OCI-LY3 (cell line): ENCODE data around the gene APIP.

Source experiments
- H2AFZ ChIP-seq: fragments of 200-600, 300-600 bp; shearing (Covaris generic); 2 replicates; pipeline ENCODE4 v1.6.0; 2014; ENCODE audit warnings: antibody characterized with exemption, low read depth, low read length
- H3K27ac ChIP-seq: fragments of 200-600, 300-600 bp; sonication (generic); 2 replicates; pipeline ENCODE4 v1.5.1; 2014; ENCODE audit warnings: mild to moderate bottlenecking, low read length, moderate library complexity, mixed read lengths
- H3K27me3 ChIP-seq: fragments of 200-600, 300-600 bp; sonication (generic); 2 replicates; pipeline ENCODE4 v1.6.1; 2014; ENCODE audit warnings: low read depth, low read length, mixed read lengths
- H3K36me3 ChIP-seq: fragments of 200-600, 300-600 bp; sonication (generic); replicated peaks from 2 replicates; pipeline ENCODE3; 2014; ENCODE audit warnings: low read depth, low read length, mixed read lengths
- H3K4me1 ChIP-seq: fragments of 300-600, 200-600 bp; sonication (generic); 2 replicates; pipeline ENCODE4 v1.6.1; 2014; ENCODE audit warnings: low read length, mixed read lengths
- H3K4me2 ChIP-seq: fragments of 200-600, 300-600 bp; sonication (generic); 2 replicates; pipeline ENCODE4 v1.6.1; 2014; ENCODE audit warnings: low read length, mixed read lengths
- H3K4me3 ChIP-seq: fragments of 300-600, 200-600 bp; sonication (generic); 2 replicates; pipeline ENCODE4 v1.5.1; 2014; ENCODE audit warnings: antibody characterized with exemption, mild to moderate bottlenecking, low read length, moderate library complexity
- H3K79me2 ChIP-seq: fragments of 300-600, 200-600 bp; shearing (Covaris generic); 2 replicates; pipeline ENCODE4 v1.6.1; 2014; ENCODE audit warnings: mild to moderate bottlenecking, low read length, mixed read lengths
- H3K9ac ChIP-seq: fragments of 300-600, 200-600 bp; shearing (Covaris generic); 2 replicates; pipeline ENCODE4 v1.6.0; 2014; ENCODE audit warnings: mild to moderate bottlenecking, low read length, moderate library complexity
- H3K9me3 ChIP-seq: fragments of 200-600, 300-600 bp; shearing (Covaris generic); 2 replicates; pipeline ENCODE4 v1.6.1; 2014; ENCODE audit warnings: low read length, mixed read lengths; ENCODE audit not compliant: insufficient read depth
- H4K20me1 ChIP-seq: fragments of 200-600, 300-600 bp; sonication (generic); 2 replicates; pipeline ENCODE4 v1.6.1; 2016; ENCODE audit warnings: low read length, mixed read lengths; ENCODE audit not compliant: insufficient read depth
- EZH2phosphoT487 ChIP-seq: fragments of 200-600 bp; shearing (Covaris generic); IDR thresholded peaks from 2 replicates; pipeline ENCODE4 v1.6.1; 2018; ENCODE audit warnings: antibody characterized with exemption, mixed run types, low read depth
- TF ChIP-seq, protein P1 (sequence below): fragments of 200-600, 300-600 bp; sonication (generic); IDR thresholded peaks from 2 replicates; pipeline ENCODE4 v1.5.1; 2014; ENCODE audit warnings: antibody characterized with exemption, low read length, low read depth

APIP gene

DNA sequence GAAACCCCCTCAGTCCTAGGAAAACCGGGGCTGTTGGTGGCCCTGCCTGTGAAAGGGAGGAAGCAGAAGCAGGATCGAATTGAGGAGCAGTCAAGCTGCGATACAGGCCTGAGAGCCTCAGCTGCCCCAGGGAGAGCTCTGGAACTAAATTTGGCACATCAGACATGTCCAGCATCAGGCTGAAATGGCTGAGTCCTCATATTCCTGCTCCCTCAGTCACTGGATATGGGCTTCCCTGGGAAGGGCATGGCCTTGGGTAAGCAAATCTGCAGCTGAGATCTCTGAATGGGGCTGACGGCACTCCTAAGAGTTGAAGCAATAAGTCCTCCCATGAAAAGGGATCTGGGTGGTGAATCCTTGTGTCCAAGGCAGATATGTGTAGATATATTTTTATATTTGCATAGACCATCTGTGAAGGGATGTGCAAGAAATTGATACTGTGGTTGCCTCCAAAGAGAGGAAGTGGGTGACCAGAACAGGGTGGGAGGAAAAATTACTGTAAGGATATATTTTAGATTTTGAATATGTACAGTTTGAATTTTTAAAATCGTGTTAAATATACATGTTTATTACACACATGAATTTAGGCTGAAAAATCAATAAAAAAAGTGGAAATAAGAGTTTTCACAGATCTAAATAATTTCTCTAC lies 45.5 kb downstream of the APIP start:
- no peaks in the 10 kb centered on the region for H4K20me1 ChIP-seq
- H3K4me3 ChIP-seq: no peak overlapping the region

DNA sequence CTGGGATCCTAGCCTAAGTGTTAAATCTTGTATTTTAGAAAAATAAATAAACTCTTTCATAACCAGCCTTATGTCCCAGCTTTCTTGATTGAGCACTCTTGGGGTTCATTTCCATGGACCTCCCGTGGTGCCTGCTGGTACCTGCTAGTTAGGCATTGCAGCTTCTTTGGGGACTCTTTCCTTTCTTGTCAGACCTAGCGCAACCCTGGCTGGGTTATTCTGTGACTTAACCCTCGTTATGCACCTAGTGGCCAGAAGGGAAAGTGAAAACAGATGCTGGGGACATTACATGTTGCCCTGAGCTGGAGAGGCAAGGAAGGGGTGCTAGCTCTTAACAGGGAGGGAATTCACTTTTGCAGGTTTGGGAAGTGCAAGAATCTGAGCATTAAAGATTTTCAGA lies 46.8 kb downstream of the APIP start:
- H3K9ac ChIP-seq: no peak overlapping the region
- H3K9me3 ChIP-seq: no peaks in the 10 kb centered on the region
- no peaks in the 10 kb centered on the region for H3K36me3 ChIP-seq
- H4K20me1 ChIP-seq: no peaks in the 10 kb centered on the region
- H3K79me2 ChIP-seq: no peaks in the 10 kb centered on the region
- H3K27ac ChIP-seq: no peak overlapping the region
- H3K27me3 ChIP-seq: no peaks in the 10 kb centered on the region
- peaks cover 1% of the 10 kb centered on the region; the same call in 1 of the 2 replicates for H3K4me1 ChIP-seq
- TF ChIP-seq EZH2phosphoT487: no peak
- TF ChIP-seq, protein P1, sequence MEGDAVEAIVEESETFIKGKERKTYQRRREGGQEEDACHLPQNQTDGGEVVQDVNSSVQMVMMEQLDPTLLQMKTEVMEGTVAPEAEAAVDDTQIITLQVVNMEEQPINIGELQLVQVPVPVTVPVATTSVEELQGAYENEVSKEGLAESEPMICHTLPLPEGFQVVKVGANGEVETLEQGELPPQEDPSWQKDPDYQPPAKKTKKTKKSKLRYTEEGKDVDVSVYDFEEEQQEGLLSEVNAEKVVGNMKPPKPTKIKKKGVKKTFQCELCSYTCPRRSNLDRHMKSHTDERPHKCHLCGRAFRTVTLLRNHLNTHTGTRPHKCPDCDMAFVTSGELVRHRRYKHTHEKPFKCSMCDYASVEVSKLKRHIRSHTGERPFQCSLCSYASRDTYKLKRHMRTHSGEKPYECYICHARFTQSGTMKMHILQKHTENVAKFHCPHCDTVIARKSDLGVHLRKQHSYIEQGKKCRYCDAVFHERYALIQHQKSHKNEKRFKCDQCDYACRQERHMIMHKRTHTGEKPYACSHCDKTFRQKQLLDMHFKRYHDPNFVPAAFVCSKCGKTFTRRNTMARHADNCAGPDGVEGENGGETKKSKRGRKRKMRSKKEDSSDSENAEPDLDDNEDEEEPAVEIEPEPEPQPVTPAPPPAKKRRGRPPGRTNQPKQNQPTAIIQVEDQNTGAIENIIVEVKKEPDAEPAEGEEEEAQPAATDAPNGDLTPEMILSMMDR: peak; percentile 18; the same call in 1 of the 2 replicates
- no peak overlapping the region for H3K4me2 ChIP-seq
- H3K4me3 ChIP-seq: no peak overlapping the region
- H2AFZ ChIP-seq: no peak overlapping the region

More for the DNA sequence above, 45.5 kb downstream of the APIP start:
- Histone ChIP-seq H3K9me3 (no peaks in the 10 kb centered on the region), H3K27me3 (no peaks in the 10 kb centered on the region), H3K36me3 (no peaks in the 10 kb centered on the region), H3K4me2 (no peak overlapping the region), H3K27ac (no peak overlapping the region), H3K79me2 (no peaks in the 10 kb centered on the region), H3K4me1 (no peaks in the 10 kb centered on the region), H3K9ac (no peak overlapping the region), H2AFZ (no peak overlapping the region)
- TF ChIP-seq EZH2phosphoT487: no peak
- TF ChIP-seq, protein P1: no peak

DNA sequence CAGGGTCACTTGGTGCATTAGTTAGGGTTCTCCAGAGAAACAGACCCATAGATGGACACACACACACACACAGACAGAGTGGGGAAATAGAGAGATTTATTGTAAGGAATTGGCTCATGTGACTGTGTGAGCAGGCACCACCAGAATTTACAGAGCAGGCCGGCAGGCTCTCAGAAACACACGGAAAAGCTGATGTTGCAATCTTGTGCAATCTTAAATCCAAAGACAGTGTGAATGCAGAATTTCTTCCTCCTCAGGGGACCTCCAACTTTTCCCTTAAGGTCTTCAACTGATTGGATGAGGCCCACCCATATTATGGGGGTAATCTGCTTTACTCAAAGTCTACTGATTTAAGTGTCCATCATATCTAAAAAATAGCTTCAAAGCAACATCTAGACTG lies 49.8 kb downstream of the APIP start:
- H3K27me3 ChIP-seq: no peaks in the 10 kb centered on the region
- H3K4me1 ChIP-seq: peaks cover 5% of the 10 kb centered on the region; the same call in 1 of the 2 replicates
- H3K4me3 ChIP-seq: no peak overlapping the region
- TF ChIP-seq, protein P1: no peak
- TF ChIP-seq EZH2phosphoT487: no peak
- no peaks in the 10 kb centered on the region for H4K20me1 ChIP-seq
- no peak overlapping the region for H3K4me2 ChIP-seq
- no peaks in the 10 kb centered on the region for H3K9me3 ChIP-seq
- H3K9ac ChIP-seq: no peak overlapping the region
- H2AFZ ChIP-seq: no peak overlapping the region
- no peaks in the 10 kb centered on the region for H3K79me2 ChIP-seq
- no peak overlapping the region for H3K27ac ChIP-seq
- no peaks in the 10 kb centered on the region for H3K36me3 ChIP-seq

DNA sequence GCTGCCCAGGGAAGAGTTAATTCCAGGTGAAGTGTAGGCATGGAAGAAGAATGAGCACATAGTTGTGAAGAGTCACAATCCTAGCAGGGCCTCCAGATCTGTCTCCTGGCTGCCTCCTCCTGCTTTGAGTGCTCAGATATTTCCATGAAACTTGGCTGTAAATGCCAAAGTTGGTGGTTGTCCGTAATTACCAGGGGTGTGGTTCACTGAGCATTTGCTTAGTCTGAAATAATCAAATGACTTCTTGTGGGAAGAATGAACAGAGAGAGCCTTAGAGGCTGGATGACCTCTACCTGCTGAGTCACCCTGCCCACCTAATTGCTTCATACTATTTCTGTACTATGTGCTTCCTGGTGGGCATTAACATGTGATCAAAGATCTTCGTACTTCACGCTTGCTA lies 50.9 kb downstream of the APIP start:
- TF ChIP-seq, protein P1: no peak
- TF ChIP-seq EZH2phosphoT487: no peak
- no peaks in the 10 kb centered on the region for H3K36me3 ChIP-seq
- no peaks in the 10 kb centered on the region for H3K79me2 ChIP-seq
- H3K4me3 ChIP-seq: no peak overlapping the region
- H4K20me1 ChIP-seq: no peaks in the 10 kb centered on the region
- no peaks in the 10 kb centered on the region for H3K9me3 ChIP-seq
- no peak overlapping the region for H2AFZ ChIP-seq
- peaks cover 5% of the 10 kb centered on the region; the same call in 1 of the 2 replicates for H3K4me1 ChIP-seq
- H3K4me2 ChIP-seq: no peak overlapping the region
- no peaks in the 10 kb centered on the region for H3K27me3 ChIP-seq
- no peak overlapping the region for H3K9ac ChIP-seq
- no peak overlapping the region for H3K27ac ChIP-seq
